CD4-positive, alpha-beta T cell treated with Interleukin-15 for 4 hours (primary cell): Measurements from ENCODE around the gene RNF13.
A peak's percentile ranks its signal among the peaks of the same experiment; 100 is the strongest.

ENCODE experiments used
- DNase-seq: peaks from one replicate; pipeline ENCODE4 v3.0.0-alpha.2; 2020; ENCODE audit warnings: low spot score

RNF13 gene

GRCh38 chr3:149812606-149813366 is at the start of gene RNF13:
Gene RNF13, plus strand, starts transcription at chr3:149813215. Its CDS starts 32,812 bp downstream, at chr3:149846027.
- peak; percentile 93 for DNase-seq

GRCh38 chr3:149763565-149764195 is 49.3 kb upstream of the RNF13 start:
- no peak for DNase-seq

GRCh38 chr3:149764302-149764701 is 48.7 kb upstream of the RNF13 start:
- no peak for DNase-seq

GRCh38 chr3:149765762-149766334 is 47.2 kb upstream of the RNF13 start:
- DNase-seq, result no peak

- DNase-seq, result no peak
Observed at GRCh38 chr3:149767720-149768119, 45.3 kb upstream of the RNF13 start.

- no peak for DNase-seq
Observed at GRCh38 chr3:149768704-149769103, 44.3 kb upstream of the RNF13 start.

GRCh38 chr3:149770246-149770645 is 42.8 kb upstream of the RNF13 start:
- no peak for DNase-seq

- DNase-seq, result peak; percentile 35
Observed at GRCh38 chr3:149771652-149772271, 41.3 kb upstream of the RNF13 start.

- DNase-seq, result no peak
Observed at GRCh38 chr3:149772861-149773260, 40.2 kb upstream of the RNF13 start.

GRCh38 chr3:149776170-149776569 is 36.8 kb upstream of the RNF13 start:
- DNase-seq, result no peak

- DNase-seq, result no peak
Observed at GRCh38 chr3:149777414-149778214, 35.4 kb upstream of the RNF13 start.

GRCh38 chr3:149781211-149781610 is 31.8 kb upstream of the RNF13 start:
- DNase-seq, result no peak

GRCh38 chr3:149781741-149782140 is 31.3 kb upstream of the RNF13 start:
- no peak for DNase-seq

- DNase-seq, result no peak
Observed at GRCh38 chr3:149783576-149783975, 29.4 kb upstream of the RNF13 start.

GRCh38 chr3:149784064-149784704 is 28.8 kb upstream of the RNF13 start:
- no peak for DNase-seq

- DNase-seq, result no peak
Observed at GRCh38 chr3:149790268-149790667, 22.7 kb upstream of the RNF13 start.

GRCh38 chr3:149790698-149791097 is 22.3 kb upstream of the RNF13 start:
- no peak for DNase-seq

GRCh38 chr3:149792452-149793270 is 20.4 kb upstream of the RNF13 start, which contains the start of gene ANKUB1:
Gene ANKUB1, minus strand, starts transcription at chr3:149792554. Its CDS starts 188 bp downstream, at chr3:149792366.
- DNase-seq, result no peak

GRCh38 chr3:149796026-149796425 is 17.0 kb upstream of the RNF13 start:
- DNase-seq, result no peak

- DNase-seq, result no peak
Observed at GRCh38 chr3:149800693-149801092, 12.3 kb upstream of the RNF13 start.
